Endothelial cell (in vitro differentiated cells): ENCODE data around the gene RRP15. TPM values are rescaled to one million over a fixed set of nuclear protein-coding genes. Genes with fewer than 3 reads are reported as not detected.

Source experiments
- DNase-seq: peaks from one replicate; pipeline ENCODE4 v3.0.0; 2021; ENCODE audit warnings: low spot score
- H3K27ac Mint-ChIP-seq: one replicate; pipeline ENCODE4 v1.8.0; 2021; ENCODE audit warnings: mixed read lengths, inconsistent platforms; ENCODE audit not compliant: unreplicated experiment
- H3K27me3 Mint-ChIP-seq: one replicate; pipeline ENCODE4 v1.8.0; 2021; ENCODE audit warnings: mild to moderate bottlenecking, moderate library complexity, mixed read lengths, inconsistent platforms; ENCODE audit not compliant: unreplicated experiment
- H3K36me3 Mint-ChIP-seq: one replicate; pipeline ENCODE4 v1.8.0; 2021; ENCODE audit warnings: mild to moderate bottlenecking, low read depth, mixed read lengths, inconsistent platforms; ENCODE audit not compliant: unreplicated experiment
- H3K4me1 Mint-ChIP-seq: one replicate; pipeline ENCODE4 v1.8.0; 2021; ENCODE audit warnings: mild to moderate bottlenecking, mixed read lengths, inconsistent platforms; ENCODE audit not compliant: unreplicated experiment
- H3K4me3 Mint-ChIP-seq: one replicate; pipeline ENCODE4 v1.8.0; 2021; ENCODE audit warnings: mild to moderate bottlenecking, mixed read lengths, inconsistent platforms; ENCODE audit not compliant: unreplicated experiment
- H3K9me3 Mint-ChIP-seq: one replicate; pipeline ENCODE4 v1.8.0; 2021; ENCODE audit warnings: mixed read lengths, inconsistent platforms; ENCODE audit not compliant: unreplicated experiment
- CTCF ChIP-seq: fragments of 200-600 bp; sonication (generic); IDR thresholded peaks from one replicate; pipeline ENCODE4 v1.5.0; 2021; ENCODE audit warnings: antibody characterized with exemption; ENCODE audit not compliant: unreplicated experiment
- total RNA-seq: library from RNA; stranded (reverse); fragmentation: NEBNext Ultra II Directional; extraction: Animal tissue kit (Norgen Biotek cat#: 25700); gene quantifications from one replicate; pipeline ENCODE4 v1.2.1, GENCODE V29; 2021; ENCODE audit not compliant: unreplicated experiment

RRP15 gene
- total RNA-seq, 1 donor from 2014 or later: 11.7 TPM

- H3K27ac Mint-ChIP-seq: no peak overlapping the region
Measured at GRCh38 chr1:218336328-218336727, 51.2 kb downstream of the RRP15 start.

GRCh38 chr1:218339267-218339831 is 54.3 kb downstream of the RRP15 start:
- H3K4me3 Mint-ChIP-seq: no peak overlapping the region
- H3K36me3 Mint-ChIP-seq: no peaks in the 10 kb centered on the region
- peak; percentile 87 for TF ChIP-seq CTCF
- no peak for DNase-seq
- H3K27me3 Mint-ChIP-seq: no peaks in the 10 kb centered on the region
- H3K27ac Mint-ChIP-seq: no peak overlapping the region
- H3K9me3 Mint-ChIP-seq: no peaks in the 10 kb centered on the region
- H3K4me1 Mint-ChIP-seq: no peaks in the 10 kb centered on the region

More at GRCh38 chr1:218336328-218336727, 51.2 kb downstream of the RRP15 start:
- Mint-ChIP-seq H3K4me3 (no peak overlapping the region), H3K36me3 (no peaks in the 10 kb centered on the region), H3K9me3 (no peaks in the 10 kb centered on the region), H3K27me3 (no peaks in the 10 kb centered on the region), H3K4me1 (no peaks in the 10 kb centered on the region)
- no peak for TF ChIP-seq CTCF
- DNase-seq: no peak

GRCh38 chr1:218341325-218341724 is 56.2 kb downstream of the RRP15 start:
- Mint-ChIP-seq H3K27me3 (peaks cover 2% of the 10 kb centered on the region), H3K27ac (no peak overlapping the region), H3K9me3 (no peaks in the 10 kb centered on the region), H3K4me3 (no peak overlapping the region), H3K36me3 (no peaks in the 10 kb centered on the region), H3K4me1 (peaks cover 2% of the 10 kb centered on the region)
- TF ChIP-seq CTCF: no peak
- DNase-seq: no peak

- peaks cover 6% of the 10 kb centered on the region for H3K27me3 Mint-ChIP-seq
- H3K4me3 Mint-ChIP-seq: no peak overlapping the region
- DNase-seq: no peak
- no peaks in the 10 kb centered on the region for H3K36me3 Mint-ChIP-seq
- TF ChIP-seq CTCF: no peak
- H3K4me1 Mint-ChIP-seq: peaks cover 8% of the 10 kb centered on the region
- no peak overlapping the region for H3K27ac Mint-ChIP-seq
- no peaks in the 10 kb centered on the region for H3K9me3 Mint-ChIP-seq
Measured at GRCh38 chr1:218342091-218342490, 57.0 kb downstream of the RRP15 start.

- no peak for TF ChIP-seq CTCF
- Mint-ChIP-seq H3K9me3 (no peaks in the 10 kb centered on the region), H3K4me3 (no peak within 1 kb of the TSS), H3K27ac (no peak within 1 kb of the TSS), H3K27me3 (peaks cover 6% of the 10 kb centered on the region), H3K36me3 (no peaks in the 10 kb centered on the region), H3K4me1 (peaks cover 15% of the 10 kb centered on the region)
- DNase-seq: peak; percentile 17
Measured at GRCh38 chr1:218344814-218345672, 60.0 kb downstream of the RRP15 start, which contains the start of gene TGFB2. TGFB2 (plus strand) TSS chr1:218345336; CDS start chr1:218346702, 1,366 bp downstream.
